Measurements from ENCODE around the gene CHCHD6.

GRCh38 chr3:126658584-126658983 lies 45.5 kb upstream of the CHCHD6 start:
- no peak for TF ChIP-seq CTCF (conservative IDR thresholded peaks at IDR 0.05; ENCODE audit: low read depth, low read length)
- TF ChIP-seq POLR2A (IDR thresholded peaks at IDR 0.05; ENCODE audit: low read depth, low read length) = no peak
- TF ChIP-seq SMC3 (IDR thresholded peaks at IDR 0.05; ENCODE audit: low read depth, low read length) = no peak
- no peak for TF ChIP-seq MAFK (IDR thresholded peaks at IDR 0.05; ENCODE audit: low read depth, low read length)
- no peak for TF ChIP-seq RFX5 (IDR thresholded peaks at IDR 0.05; ENCODE audit: low read depth, low read length)
- no peak for TF ChIP-seq FOS (IDR thresholded peaks at IDR 0.05; ENCODE audit: low read depth, low read length)
- TF ChIP-seq MXI1 (IDR thresholded peaks at IDR 0.05; ENCODE audit: borderline replicate concordance, low read depth, low read length) = no peak
- TF ChIP-seq USF2 (IDR thresholded peaks at IDR 0.05; ENCODE audit: low read depth, low read length) = no peak
- TF ChIP-seq RAD21 (IDR thresholded peaks at IDR 0.05; ENCODE audit: low read length) = no peak
- TF ChIP-seq BHLHE40 (IDR thresholded peaks at IDR 0.05; ENCODE audit: low read depth, low read length) = no peak
- TF ChIP-seq MAZ (IDR thresholded peaks at IDR 0.05; ENCODE audit: borderline replicate concordance, low read depth, low read length) = no peak
- no peak for TF ChIP-seq CEBPB (IDR thresholded peaks at IDR 0.05; ENCODE audit: low read depth, low read length)
- no peak for TF ChIP-seq RCOR1 (IDR thresholded peaks at IDR 0.05; ENCODE audit: insufficient replicate concordance, low read length)
- no peak for TF ChIP-seq CHD1 (IDR thresholded peaks at IDR 0.05; ENCODE audit: low read depth, low read length)

Data from IMR-90 (cell line).